Natural killer cell (primary cell): ENCODE data around the gene HGS. TPM values are rescaled to one million over a fixed set of nuclear protein-coding genes. Genes with fewer than 3 reads are reported as not detected.

Experiments used
- ATAC-seq, 3 donors: fragments of 150-1000 bp in 2 of 3; fragments of 200-7000 bp in 1 of 3; cut with Tn5 transposase; 1 replicate in 1 of 3; 2 replicates in 2 of 3; pipeline ENCODE4 v1.10.0; 2021; ENCODE audit warnings: mild to moderate bottlenecking in 2 of 3, moderate library complexity in 2 of 3
- DNase-seq, 2 donors: peaks; one replicate each; pipeline versions ENCODE4 v3.0.0 to v3.0.0-alpha.2; 2013 to 2021; ENCODE audit warnings: mixed read lengths in 1 of 2
- H3K27ac ChIP-seq: one replicate; pipeline ENCODE4 v1.5.1; 2013; ENCODE audit warnings: mild to moderate bottlenecking, low read length
- H3K27me3 ChIP-seq: one replicate; pipeline ENCODE4 v1.6.1; 2013; ENCODE audit warnings: low read length; ENCODE audit not compliant: control insufficient read depth, insufficient read depth
- H3K36me3 ChIP-seq: one replicate; pipeline ENCODE4 v1.6.1; 2013; ENCODE audit warnings: low read length; ENCODE audit not compliant: control insufficient read depth, insufficient read depth
- H3K4me1 ChIP-seq: one replicate; pipeline ENCODE4 v1.6.1; 2013; ENCODE audit warnings: low read length; ENCODE audit not compliant: control insufficient read depth, insufficient read depth
- H3K4me3 ChIP-seq: one replicate; pipeline ENCODE4 v1.5.1; 2013; ENCODE audit warnings: low read length
- H3K9me3 ChIP-seq: one replicate; pipeline ENCODE4 v1.6.1; 2013; ENCODE audit warnings: low read length; ENCODE audit not compliant: control insufficient read depth, insufficient read depth
- H3K27ac Mint-ChIP-seq, 2 donors: one replicate each; pipeline ENCODE4 v1.8.0; 2022; ENCODE audit warnings: mild to moderate bottlenecking in 2 of 2, mixed read lengths in 2 of 2, moderate library complexity in 1 of 2
- H3K27me3 Mint-ChIP-seq, 2 donors: one replicate each; pipeline ENCODE4 v1.8.0; 2022; ENCODE audit warnings: low read depth in 2 of 2, mixed read lengths in 2 of 2
- H3K36me3 Mint-ChIP-seq: one replicate; pipeline ENCODE4 v1.8.0; 2022; ENCODE audit warnings: mixed read lengths
- H3K4me1 Mint-ChIP-seq, 2 donors: one replicate each; pipeline ENCODE4 v1.8.0; 2022; ENCODE audit warnings: mixed read lengths in 2 of 2
- H3K4me3 Mint-ChIP-seq: one replicate; pipeline ENCODE4 v1.8.0; 2022; ENCODE audit warnings: mild to moderate bottlenecking, moderate library complexity, mixed read lengths
- H3K9me3 Mint-ChIP-seq, 2 donors: one replicate each; pipeline ENCODE4 v1.8.0; 2022; ENCODE audit warnings: mixed read lengths in 2 of 2
- WGBS: methylation state at CpG from one replicate; pipeline ENCODE4 v1.1.7; 2013; ENCODE audit warnings: missing lambda C conversion rate; ENCODE audit not compliant: insufficient coverage; 5-methylcytosine and 5-hydroxymethylcytosine counted together
- intact Hi-C: fragments of 100-400 bp; cut with micrococcal nuclease; formaldehyde crosslinking; loops from one replicate; pipeline ENCODE4 v1.14.2; 2022
- total RNA-seq, 4 donors: library from RNA; stranded (reverse); fragments of 120-200 nt in 1 of 4; gene quantifications; one replicate each; pipeline versions ENCODE4 v1.2.3 to v1.2.4, GENCODE V29; 2013 to 2022
- TF ChIP-seq, protein P1 (sequence below): fragments of 200-600 bp; IDR thresholded peaks from one replicate; pipeline ENCODE4 v1.8.0; 2022; ENCODE audit warnings: antibody characterized with exemption

The HGS gene
- total RNA-seq, 3 donors from 2014 or later (not counting 1 experiment from before 2014, with no cell fraction given), result 179 to 186 (median 181) TPM

DNA sequence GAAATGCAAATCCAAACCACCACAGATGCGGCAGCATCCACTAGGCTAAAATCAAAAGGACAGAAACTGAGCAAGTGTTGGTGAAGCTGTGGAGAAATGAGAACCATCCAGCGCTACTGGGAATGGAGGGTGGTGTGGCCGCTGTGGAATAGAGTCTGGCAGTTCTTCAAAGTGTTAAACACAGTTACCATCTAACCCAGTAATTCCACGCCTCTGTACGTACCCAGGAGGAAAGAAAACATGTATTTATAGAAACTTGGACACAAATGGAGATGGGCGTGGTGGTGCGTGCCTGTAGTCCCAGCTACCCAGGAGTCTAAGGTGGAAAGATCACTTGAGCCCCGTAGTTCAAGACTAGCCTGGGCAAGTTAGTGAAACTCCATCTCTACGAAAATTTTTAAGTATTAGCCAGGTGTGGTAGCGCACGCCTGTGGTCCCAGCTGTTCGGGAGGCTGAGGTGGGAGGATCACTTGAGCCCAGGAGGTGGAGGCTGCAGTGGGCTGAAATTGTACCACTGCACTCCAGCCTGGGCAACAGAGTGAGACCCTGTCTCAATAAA lies 39.9 kb downstream of the HGS start:
- no peak for ATAC-seq
- H3K27ac ChIP-seq, result no peak overlapping the region
- no peaks in the 10 kb centered on the region for H3K9me3 Mint-ChIP-seq
- no peak overlapping the region for H3K27ac Mint-ChIP-seq
- H3K4me3 Mint-ChIP-seq, result no peak overlapping the region
- no peaks in the 10 kb centered on the region for H3K36me3 ChIP-seq
- intact Hi-C loops, result no loop called here
- no peaks in the 10 kb centered on the region for H3K36me3 Mint-ChIP-seq
- H3K4me1 Mint-ChIP-seq, result no peaks in the 10 kb centered on the region
- H3K4me3 ChIP-seq, result no peak overlapping the region
- DNase-seq, result no peak
- H3K27me3 ChIP-seq, result no peaks in the 10 kb centered on the region
- no peaks in the 10 kb centered on the region for H3K4me1 ChIP-seq
- TF ChIP-seq, protein P1, sequence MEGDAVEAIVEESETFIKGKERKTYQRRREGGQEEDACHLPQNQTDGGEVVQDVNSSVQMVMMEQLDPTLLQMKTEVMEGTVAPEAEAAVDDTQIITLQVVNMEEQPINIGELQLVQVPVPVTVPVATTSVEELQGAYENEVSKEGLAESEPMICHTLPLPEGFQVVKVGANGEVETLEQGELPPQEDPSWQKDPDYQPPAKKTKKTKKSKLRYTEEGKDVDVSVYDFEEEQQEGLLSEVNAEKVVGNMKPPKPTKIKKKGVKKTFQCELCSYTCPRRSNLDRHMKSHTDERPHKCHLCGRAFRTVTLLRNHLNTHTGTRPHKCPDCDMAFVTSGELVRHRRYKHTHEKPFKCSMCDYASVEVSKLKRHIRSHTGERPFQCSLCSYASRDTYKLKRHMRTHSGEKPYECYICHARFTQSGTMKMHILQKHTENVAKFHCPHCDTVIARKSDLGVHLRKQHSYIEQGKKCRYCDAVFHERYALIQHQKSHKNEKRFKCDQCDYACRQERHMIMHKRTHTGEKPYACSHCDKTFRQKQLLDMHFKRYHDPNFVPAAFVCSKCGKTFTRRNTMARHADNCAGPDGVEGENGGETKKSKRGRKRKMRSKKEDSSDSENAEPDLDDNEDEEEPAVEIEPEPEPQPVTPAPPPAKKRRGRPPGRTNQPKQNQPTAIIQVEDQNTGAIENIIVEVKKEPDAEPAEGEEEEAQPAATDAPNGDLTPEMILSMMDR, result no peak
- H3K27me3 Mint-ChIP-seq, result peaks cover 0 to 7% of the 10 kb centered on the region in 2 donors
- 63% methylated on average over 10 of the region's 12 CpGs for WGBS
- no peaks in the 10 kb centered on the region for H3K9me3 ChIP-seq

DNA sequence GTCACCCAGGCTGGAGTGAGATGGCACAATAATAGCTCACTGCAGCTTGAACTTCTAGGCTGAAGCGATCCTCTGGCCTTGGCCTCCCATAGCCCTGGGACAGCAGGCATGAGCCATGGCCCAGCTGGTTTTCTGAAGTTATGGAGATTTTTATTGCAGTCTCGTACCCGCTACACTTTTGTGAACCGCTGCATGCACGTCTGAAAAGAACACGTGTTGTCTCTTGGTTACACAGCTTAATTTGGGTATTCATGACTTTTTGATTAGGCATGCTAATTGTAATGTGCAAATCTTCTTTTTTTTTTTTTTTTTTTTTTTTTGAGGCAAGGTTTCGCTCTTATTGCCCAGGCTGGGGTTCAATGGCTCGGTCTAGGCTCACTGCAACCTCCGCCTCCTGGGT lies 41.6 kb downstream of the HGS start:
- TF ChIP-seq, protein P1, result no peak

DNA sequence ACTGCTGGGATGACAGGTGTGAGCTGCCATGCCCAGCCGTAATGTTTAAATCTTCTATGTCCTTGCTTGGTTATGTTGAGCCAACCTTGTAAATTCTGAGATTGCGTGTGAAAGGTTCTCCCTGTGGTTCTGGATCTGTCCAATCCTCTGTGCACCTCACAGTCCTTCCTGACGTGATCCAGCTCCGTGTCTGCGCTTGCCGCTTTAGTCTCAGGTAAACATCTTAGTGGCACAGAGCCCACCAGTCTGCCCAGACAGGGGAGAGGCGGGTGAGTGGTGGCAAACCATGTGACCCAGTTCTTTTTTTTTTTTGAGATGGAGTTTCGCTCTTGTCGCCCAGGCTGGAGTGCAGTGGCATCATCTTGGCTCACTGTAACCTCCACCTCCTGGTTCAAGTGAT lies 42.2 kb downstream of the HGS start:
- H3K36me3 Mint-ChIP-seq, result no peaks in the 10 kb centered on the region
- no peak overlapping the region for H3K27ac Mint-ChIP-seq
- Histone ChIP-seq H3K4me1 (no peaks in the 10 kb centered on the region), H3K4me3 (no peak overlapping the region), H3K27me3 (no peaks in the 10 kb centered on the region), H3K9me3 (no peaks in the 10 kb centered on the region), H3K36me3 (no peaks in the 10 kb centered on the region), H3K27ac (no peak overlapping the region)
- peaks cover 0 to 7% of the 10 kb centered on the region in 2 donors for H3K27me3 Mint-ChIP-seq
- no peak for ATAC-seq
- no peaks in the 10 kb centered on the region for H3K4me1 Mint-ChIP-seq
- intact Hi-C loops, result no loop called here
- H3K9me3 Mint-ChIP-seq, result no peaks in the 10 kb centered on the region
- H3K4me3 Mint-ChIP-seq, result no peak overlapping the region
- 76% methylated on average over 9 of the region's 9 CpGs for WGBS
- TF ChIP-seq, protein P1, result no peak
- no peak for DNase-seq

More for the DNA sequence above, 41.6 kb downstream of the HGS start:
- DNase-seq (no peak), ATAC-seq (no peak)
- H3K9me3 ChIP-seq, result no peaks in the 10 kb centered on the region
- Mint-ChIP-seq H3K9me3 (no peaks in the 10 kb centered on the region), H3K36me3 (no peaks in the 10 kb centered on the region), H3K27ac (no peak overlapping the region), H3K4me3 (no peak overlapping the region), H3K27me3 (peaks cover 0 to 7% of the 10 kb centered on the region in 2 donors), H3K4me1 (no peaks in the 10 kb centered on the region)
- intact Hi-C loops, result no loop called here
- no peaks in the 10 kb centered on the region for H3K36me3 ChIP-seq
- H3K4me1 ChIP-seq, result no peaks in the 10 kb centered on the region
- no peak overlapping the region for H3K27ac ChIP-seq
- no peaks in the 10 kb centered on the region for H3K27me3 ChIP-seq
- H3K4me3 ChIP-seq, result no peak overlapping the region
- 79% methylated on average over 9 of the region's 9 CpGs for WGBS
